ENCODE measurements around the gene ADAR. TPM values are rescaled to one million over a fixed set of nuclear protein-coding genes. Genes with fewer than 3 reads are reported as not detected.

The ADAR gene
- total RNA-seq, 2 donors from 2014 or later: 54.0 to 103 TPM

GRCh38 chr1:154616659-154617345, 8.8 kb upstream of the ADAR start:
- WGBS, 2 donors: 71 to 73% methylated on average over 5 of the region's 5 CpGs
- intact Hi-C loops (cut with DNase I): no loop called here
- Histone ChIP-seq H3K9me3 (no peaks in the 10 kb centered on the region), H3K4me3 (no peak overlapping the region), H3K27ac (no peak overlapping the region), H3K27me3 (no peaks in the 10 kb centered on the region), H3K36me3 (replicated peaks in 1 of 2; ENCODE audit: insufficient read depth in 1 of 2, low read depth in 2 of 2) (no peaks in the 10 kb centered on the region), H3K4me1 (no peaks in the 10 kb centered on the region)
- no peak for TF ChIP-seq POLR2A (IDR thresholded peaks at IDR 0.05)
- TF ChIP-seq, protein P1, sequence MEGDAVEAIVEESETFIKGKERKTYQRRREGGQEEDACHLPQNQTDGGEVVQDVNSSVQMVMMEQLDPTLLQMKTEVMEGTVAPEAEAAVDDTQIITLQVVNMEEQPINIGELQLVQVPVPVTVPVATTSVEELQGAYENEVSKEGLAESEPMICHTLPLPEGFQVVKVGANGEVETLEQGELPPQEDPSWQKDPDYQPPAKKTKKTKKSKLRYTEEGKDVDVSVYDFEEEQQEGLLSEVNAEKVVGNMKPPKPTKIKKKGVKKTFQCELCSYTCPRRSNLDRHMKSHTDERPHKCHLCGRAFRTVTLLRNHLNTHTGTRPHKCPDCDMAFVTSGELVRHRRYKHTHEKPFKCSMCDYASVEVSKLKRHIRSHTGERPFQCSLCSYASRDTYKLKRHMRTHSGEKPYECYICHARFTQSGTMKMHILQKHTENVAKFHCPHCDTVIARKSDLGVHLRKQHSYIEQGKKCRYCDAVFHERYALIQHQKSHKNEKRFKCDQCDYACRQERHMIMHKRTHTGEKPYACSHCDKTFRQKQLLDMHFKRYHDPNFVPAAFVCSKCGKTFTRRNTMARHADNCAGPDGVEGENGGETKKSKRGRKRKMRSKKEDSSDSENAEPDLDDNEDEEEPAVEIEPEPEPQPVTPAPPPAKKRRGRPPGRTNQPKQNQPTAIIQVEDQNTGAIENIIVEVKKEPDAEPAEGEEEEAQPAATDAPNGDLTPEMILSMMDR (IDR thresholded peaks at IDR 0.05): no peak
- ATAC-seq (no peak), DNase-seq (no peak)

- intact Hi-C loops (cut with DNase I): no loop called here
- Histone ChIP-seq H3K27ac (no peak overlapping the region), H3K4me1 (no peaks in the 10 kb centered on the region), H3K27me3 (no peaks in the 10 kb centered on the region), H3K36me3 (replicated peaks in 1 of 2; ENCODE audit: insufficient read depth in 1 of 2, low read depth in 2 of 2) (no peaks in the 10 kb centered on the region), H3K4me3 (no peak overlapping the region), H3K9me3 (no peaks in the 10 kb centered on the region)
- WGBS, 2 donors: 95 to 96% methylated on average over 4 of the region's 4 CpGs
- DNase-seq (no peak), ATAC-seq (no peak)
- no peak for TF ChIP-seq POLR2A (IDR thresholded peaks at IDR 0.05)
- TF ChIP-seq, protein P1 (IDR thresholded peaks at IDR 0.05): no peak
Observed at GRCh38 chr1:154615411-154615810, 7.4 kb upstream of the ADAR start.

GRCh38 chr1:154614901-154615300, 6.9 kb upstream of the ADAR start:
- Histone ChIP-seq H3K4me3 (no peak overlapping the region), H3K36me3 (replicated peaks in 1 of 2; ENCODE audit: insufficient read depth in 1 of 2, low read depth in 2 of 2) (no peaks in the 10 kb centered on the region), H3K9me3 (no peaks in the 10 kb centered on the region), H3K4me1 (no peaks in the 10 kb centered on the region), H3K27ac (no peak overlapping the region), H3K27me3 (no peaks in the 10 kb centered on the region)
- no peak for ATAC-seq
- TF ChIP-seq POLR2A (IDR thresholded peaks at IDR 0.05): no peak
- TF ChIP-seq, protein P1 (IDR thresholded peaks at IDR 0.05): no peak
- intact Hi-C loops (cut with DNase I): no loop called here
- DNase-seq: no peak
- WGBS, 2 donors: 80 to 83% methylated on average over 6 of the region's 6 CpGs

DNA sequence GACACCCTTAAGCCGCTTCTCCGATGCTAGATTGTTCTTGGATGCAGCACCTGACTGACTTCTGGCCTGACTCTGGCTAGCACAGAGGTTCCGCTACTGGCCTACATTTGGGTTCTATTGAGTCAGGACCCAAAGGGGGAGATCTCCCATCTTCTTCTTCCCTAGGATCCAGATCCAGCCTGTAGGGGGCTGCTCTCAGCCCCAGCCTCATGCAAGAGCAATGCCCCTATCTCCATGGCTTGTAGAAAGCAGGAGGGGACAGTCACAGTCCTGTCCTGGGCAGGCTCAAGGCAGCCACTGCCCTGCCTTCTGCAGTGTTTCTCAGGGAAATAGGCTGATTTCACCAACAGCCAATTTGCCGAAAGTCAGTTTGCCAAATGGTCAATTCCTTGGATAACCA, 6.3 kb upstream of the ADAR start:
- no peak overlapping the region for H3K4me3 ChIP-seq
- H3K27me3 ChIP-seq: no peaks in the 10 kb centered on the region
- TF ChIP-seq, protein P1 (IDR thresholded peaks at IDR 0.05): no peak
- no peak for TF ChIP-seq POLR2A (IDR thresholded peaks at IDR 0.05)
- H3K36me3 ChIP-seq (replicated peaks in 1 of 2; ENCODE audit: insufficient read depth in 1 of 2, low read depth in 2 of 2): no peaks in the 10 kb centered on the region
- ATAC-seq (no peak), DNase-seq (no peak)
- no peak overlapping the region for H3K27ac ChIP-seq
- WGBS, 2 donors: 98 to 99% methylated on average over 4 of the region's 4 CpGs
- no peaks in the 10 kb centered on the region for H3K9me3 ChIP-seq
- peaks cover 3% of the 10 kb centered on the region for H3K4me1 ChIP-seq
- intact Hi-C loops (cut with DNase I): no loop called here
